OCI-LY1 (cell line): Measurements from ENCODE around the gene NRG2.

Source experiments
- CTCF ChIP-seq: fragments of 200-600 bp; sonication (generic), shearing (Covaris generic); IDR thresholded peaks from 2 replicates; pipeline ENCODE4 v1.5.1; 2017; ENCODE audit warnings: mild to moderate bottlenecking, antibody characterized with exemption, low read length, moderate library complexity, mixed read lengths
- EZH2 ChIP-seq: fragments of 200-600 bp; sonication (generic), shearing (Covaris generic); IDR thresholded peaks from 2 replicates; pipeline ENCODE4 v1.8.0; 2017; ENCODE audit warnings: borderline replicate concordance, mixed run types, mild to moderate bottlenecking, antibody characterized with exemption, low read length, moderate library complexity, mixed read lengths

GRCh38 chr5:140049205-140049604 lies 6.1 kb upstream of the NRG2 start:
- TF ChIP-seq CTCF = no peak
- no peak for TF ChIP-seq EZH2
